ENCODE results near the gene PAM16. TPM values are rescaled to one million over a fixed set of nuclear protein-coding genes. Genes with fewer than 3 reads are reported as not detected.

Gene PAM16
- total RNA-seq, 1 donor from 2014 or later = 21.2 TPM

DNA sequence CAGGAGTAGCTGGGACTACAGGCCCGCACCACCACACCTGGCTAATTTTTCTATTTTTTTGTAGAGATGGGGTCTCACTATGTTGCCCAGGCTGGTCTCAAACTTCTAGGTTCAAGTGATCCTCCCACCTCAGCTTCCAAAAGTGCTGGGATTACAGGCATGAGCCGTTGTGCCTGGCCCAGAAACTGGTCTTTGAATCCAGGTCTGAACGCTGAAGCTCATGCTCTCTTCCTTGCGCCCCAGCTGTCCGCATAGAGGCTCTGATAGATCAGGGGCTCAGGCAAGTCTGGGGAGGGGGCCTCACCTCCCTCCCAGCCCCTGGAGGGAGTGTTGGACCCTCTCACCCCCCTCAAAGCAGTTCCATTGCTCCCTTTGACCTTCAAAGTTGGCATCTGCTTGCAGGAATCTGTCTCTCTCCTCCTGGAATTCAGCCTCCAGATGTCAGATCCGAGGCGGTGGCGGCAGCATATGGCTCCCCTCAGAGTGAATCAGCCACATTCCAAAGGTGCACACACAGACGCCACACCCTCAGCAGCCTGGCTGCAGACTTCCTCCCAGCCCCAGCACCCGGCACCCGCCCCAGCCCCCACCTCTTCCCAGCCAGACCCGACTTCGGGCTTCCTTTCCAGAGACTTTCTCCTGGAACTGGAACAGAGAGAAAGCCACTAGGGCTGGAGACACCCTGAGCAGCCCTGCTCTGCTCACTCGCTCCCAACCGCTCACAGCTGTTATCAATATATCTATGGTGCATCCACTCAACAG, 52.2 kb downstream of the PAM16 start:
- no peak for DNase-seq

GRCh38 chr16:4297480-4297879, 53.6 kb downstream of the PAM16 start:
- no peak for DNase-seq

- DNase-seq = no peak
These were observed 55.5 kb downstream of the PAM16 start for GRCh38 chr16:4295581-4295980.

DNA sequence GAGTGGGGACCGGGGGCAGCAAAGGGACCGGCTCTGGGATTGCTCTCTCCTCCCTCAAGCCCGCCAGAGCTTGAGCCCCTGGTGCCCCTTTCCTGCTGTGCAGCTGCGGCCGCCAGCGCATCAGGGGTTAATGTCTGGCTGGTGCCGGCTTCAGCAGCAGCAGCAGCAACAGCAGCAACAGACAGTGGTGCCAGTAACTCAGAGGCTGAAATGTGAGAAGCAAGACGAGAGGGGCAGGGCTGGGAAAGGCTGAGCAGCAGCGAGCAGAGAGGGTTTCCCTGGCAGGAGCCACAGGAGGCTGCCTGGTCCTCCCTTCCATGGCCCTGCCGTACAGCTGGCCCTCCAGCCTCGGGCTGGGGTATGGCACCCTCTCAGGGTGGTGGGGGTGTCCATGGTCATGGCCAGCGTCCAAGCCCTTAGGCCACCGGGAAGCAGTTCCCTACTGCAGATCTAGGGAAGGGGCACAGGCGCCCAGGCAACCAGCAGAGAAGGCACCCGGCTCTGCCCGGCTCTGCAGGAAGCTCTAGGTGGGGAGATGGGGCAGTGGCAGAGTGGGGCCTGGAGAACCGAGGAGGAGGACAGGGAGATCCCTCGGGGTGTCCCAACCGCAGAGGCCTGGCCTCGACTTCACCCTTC, 57.2 kb downstream of the PAM16 start:
- DNase-seq = no peak

- DNase-seq = no peak
These were observed 57.9 kb downstream of the PAM16 start for GRCh38 chr16:4293181-4293716.

DNA sequence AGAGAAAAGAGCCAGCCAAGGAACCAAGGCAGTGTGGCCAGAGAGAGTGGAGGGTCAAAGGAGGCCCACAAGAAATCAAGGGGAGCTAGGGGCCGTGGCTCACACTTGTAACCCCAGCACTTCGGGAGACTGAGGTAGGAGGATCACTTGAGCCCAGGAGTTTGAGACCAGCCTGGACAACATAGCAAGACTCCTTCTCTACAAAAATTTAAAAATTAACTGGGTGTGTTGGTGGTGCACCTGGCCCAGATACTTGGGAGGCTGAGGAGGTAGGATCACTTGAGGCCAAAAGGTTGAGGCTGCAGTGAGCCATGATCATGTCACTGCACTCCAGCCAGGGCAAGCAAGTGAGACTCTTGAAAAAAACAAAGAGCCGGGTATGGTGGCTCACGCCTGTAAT, 59.4 kb downstream of the PAM16 start:
- no peak for DNase-seq

Other genes starting within 250 kb of the PAM16 start
- 9.5 TPM for gene ADCY9, start 234.9 kb downstream of the PAM16 start, total RNA-seq
- gene SRL, start 109.2 kb downstream of the PAM16 start, total RNA-seq = 0.16 TPM
- gene TFAP4, start 78.3 kb downstream of the PAM16 start, total RNA-seq = 13.7 TPM
- 5.1 TPM for gene GLIS2, start 35.3 kb downstream of the PAM16 start, total RNA-seq
- gene VASN, start 20.5 kb upstream of the PAM16 start, total RNA-seq = 2.5 TPM
- gene CORO7, start 65.3 kb upstream of the PAM16 start, total RNA-seq = 38.8 TPM
- 32.1 TPM for gene DNAJA3, start 74.5 kb upstream of the PAM16 start, total RNA-seq
- gene NMRAL1, start 123.3 kb upstream of the PAM16 start, total RNA-seq = 51.2 TPM
- 27.0 TPM for gene HMOX2, start 125.1 kb upstream of the PAM16 start, total RNA-seq
- 11.1 TPM for gene CDIP1, start 187.5 kb upstream of the PAM16 start, total RNA-seq
- not detected for gene C16orf96, start 205.0 kb upstream of the PAM16 start, total RNA-seq

All from occipital lobe (tissue), 2 donors.